HG03039 (cell line): Measurements from ENCODE around the gene AGBL1.

Experiments used
- ATAC-seq: cut with Tn5 transposase; IDR thresholded peaks from one replicate; pipeline ENCODE4 v1.9.1; 2021; ENCODE audit warnings: mild to moderate bottlenecking, moderate library complexity; ENCODE audit not compliant: unreplicated experiment

AGBL1 gene

DNA sequence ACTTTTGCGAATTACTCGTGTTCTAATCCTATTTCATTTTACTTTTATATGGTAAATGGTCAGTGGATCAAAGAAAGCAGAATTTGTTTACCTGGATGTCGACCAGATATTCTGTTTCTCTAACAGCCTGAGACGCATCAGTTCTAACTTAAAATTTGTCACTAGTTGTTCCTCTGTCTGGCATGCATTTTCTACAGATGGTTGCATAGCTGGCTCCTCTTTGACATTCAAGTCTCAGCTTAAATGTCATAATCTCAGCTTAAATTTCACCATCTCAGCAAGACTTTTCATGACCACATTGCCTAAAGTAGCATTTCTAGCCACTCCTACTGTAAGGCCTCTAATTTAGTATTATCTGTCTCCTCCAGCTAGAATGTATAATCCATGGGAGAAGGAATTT is 609.3 kb downstream of the AGBL1 start:
- no peak for ATAC-seq

DNA sequence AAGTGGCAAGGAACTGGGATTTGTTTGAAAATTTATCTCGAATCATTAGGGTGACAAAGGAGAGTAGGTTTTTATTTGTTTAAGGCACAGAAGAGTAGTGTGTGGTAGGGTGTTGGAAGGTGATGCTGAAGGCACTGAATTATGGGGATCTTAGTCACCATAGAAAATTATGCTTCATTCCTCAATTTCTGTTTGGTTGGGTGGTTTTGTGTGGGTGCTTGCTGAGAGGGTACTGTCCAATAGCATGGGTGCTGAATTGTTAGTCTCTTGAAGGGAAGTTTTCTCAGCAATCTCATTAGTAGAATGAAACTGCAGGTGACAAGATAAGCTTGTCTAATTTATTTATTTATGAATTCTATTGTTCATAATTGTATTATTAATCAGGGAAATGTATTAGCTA is 610.9 kb downstream of the AGBL1 start:
- no peak for ATAC-seq

DNA sequence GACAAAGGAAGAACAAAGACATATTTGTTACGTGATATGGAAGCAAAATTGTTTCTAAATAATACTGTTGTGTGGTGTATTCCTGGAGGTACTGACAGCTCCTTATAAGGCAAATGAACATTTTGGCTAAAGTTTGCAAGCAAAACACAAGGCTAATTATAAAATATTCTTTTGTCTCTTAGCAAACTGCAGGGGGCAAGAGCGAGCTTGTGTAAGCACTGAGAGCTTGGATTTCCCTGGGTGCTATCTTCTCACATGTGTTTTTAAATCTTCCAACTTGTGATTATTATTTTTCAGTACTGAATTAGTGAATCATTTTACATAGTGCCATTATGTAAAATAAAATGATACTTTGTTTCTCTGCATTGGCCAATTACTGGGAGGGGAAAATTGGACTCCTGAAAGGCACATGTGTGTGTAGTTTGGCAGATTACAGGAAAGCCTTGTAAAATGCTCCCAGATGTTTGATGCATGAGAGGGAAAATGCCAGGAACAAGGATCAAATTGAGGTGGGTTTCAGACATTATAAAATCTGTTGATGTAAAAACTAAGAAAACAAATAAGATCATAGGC is 611.5 kb downstream of the AGBL1 start:
- no peak for ATAC-seq

DNA sequence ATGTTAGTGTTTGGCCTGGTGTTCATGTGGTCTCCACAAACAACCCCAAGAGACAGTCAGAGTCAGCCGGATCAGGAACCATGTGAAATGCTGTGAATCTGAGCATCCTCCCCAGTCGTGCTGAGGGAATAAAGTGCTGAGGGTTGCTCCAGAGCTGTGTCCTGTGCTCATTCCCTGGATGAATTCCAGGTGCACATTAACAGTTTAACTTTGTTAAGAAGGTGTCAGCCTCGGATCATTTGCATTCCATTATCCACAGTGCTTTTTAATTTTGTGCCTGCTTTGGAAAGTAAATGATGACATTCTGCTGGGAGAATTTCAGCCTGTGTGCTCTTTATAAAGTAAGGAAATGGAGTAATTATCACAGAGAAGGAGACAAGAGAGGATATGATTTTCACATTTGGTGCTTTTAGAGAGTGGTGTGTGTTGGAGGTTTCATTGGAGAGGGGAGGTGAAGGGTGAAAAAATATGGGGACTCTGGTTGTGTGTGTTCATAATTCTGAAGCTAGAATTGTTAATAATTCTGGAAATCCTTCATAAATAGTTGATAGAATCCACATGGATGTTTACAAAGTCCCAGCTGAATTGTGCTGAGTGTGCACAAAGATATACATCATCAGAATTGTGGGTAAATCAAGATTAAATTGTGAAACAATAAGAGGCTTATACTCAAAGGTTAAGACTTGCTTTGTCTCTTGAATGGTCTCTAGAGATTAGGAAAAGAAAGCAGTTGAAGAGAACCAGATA is 621.4 kb downstream of the AGBL1 start:
- ATAC-seq: no peak

DNA sequence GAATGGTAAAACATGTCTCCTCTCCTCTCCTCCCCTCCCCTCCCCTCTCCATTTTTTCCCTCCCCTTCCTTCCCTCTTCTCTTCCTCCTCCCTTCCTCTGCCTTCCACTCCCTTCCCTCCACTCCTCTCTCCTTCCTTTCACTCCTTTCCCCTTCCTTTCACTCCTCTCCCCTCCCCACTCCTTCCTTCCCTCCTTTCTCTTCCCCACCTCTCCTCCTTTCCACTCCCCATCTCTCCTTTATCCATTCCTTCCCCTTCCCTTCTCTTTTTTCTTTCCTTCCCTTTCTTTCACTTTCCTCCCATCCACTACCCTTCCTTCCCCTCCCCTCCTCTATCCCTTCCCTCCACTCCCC is 621.9 kb downstream of the AGBL1 start:
- no peak for ATAC-seq

DNA sequence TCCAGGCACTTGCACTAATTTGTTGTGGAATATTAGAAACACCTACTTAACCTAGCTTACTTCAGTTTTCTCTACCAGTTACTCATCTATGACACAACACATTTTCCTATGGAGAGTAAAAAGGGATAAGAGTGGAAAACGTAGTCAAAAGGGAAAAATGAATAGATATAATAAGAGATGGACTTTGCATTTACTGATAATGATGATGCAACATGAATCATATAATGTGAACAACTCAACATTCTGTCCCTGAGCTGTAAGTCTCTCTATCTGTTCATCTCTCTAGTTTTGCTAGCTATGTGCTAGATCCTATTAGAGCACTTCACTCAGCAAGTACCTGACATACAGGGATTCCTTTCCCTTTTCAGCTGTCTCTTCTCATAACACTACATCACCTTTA is 627.1 kb downstream of the AGBL1 start:
- no peak for ATAC-seq

DNA sequence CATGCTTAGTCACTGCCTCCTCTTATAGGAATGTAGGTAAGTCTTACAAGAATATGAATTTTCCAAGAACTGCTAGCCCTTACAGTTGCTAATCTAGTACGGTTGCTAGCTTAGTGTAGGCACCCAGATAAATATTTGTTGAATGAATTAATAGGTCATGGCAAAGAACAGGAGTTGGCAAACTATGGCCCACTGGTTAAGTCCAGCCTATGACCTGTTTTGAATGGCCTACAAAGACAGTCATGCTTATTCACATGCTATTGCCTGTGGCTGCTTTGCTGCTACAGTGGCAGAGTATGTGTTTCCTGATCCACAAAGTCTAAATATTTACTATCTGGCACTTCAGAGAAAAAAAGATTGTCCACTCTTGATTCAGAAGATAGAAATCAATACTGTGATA is 631.8 kb downstream of the AGBL1 start:
- no peak for ATAC-seq

DNA sequence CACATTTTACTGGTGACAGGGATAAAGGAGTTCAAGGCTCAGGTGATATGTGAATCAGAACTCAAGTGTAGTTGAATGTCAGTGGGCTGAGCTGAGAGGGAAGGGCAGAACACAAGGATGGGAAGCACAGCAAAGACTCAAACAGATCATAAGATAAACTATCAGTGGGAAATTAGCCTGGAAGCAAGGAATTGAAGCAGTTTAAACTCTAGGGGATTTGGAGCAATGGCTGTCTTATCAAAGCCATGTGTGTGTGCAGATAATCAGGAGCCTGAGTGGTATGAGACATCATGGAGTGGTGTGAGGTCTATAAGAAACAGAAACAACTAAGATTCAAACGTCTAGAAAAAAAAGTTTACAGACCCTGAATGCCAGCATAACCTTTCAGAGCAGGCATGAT is 634.6 kb downstream of the AGBL1 start:
- ATAC-seq: no peak

DNA sequence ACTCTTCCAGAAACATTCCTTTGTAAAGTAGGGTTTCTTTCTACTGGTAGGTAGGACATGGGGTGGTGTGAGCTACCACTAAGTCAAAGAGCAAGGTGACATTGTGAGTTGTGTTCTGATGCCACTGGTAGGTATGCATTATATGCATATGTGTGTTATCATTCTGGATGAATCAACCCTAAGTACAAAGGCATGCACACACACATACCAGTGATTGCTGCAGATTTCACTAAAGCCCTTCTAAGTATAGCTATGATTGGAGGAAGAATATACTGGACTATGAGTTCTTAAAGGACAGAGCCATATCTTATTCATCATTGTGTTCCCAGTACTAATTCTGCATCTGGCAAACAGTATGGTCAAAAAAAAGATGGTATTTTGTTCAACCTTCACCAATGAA is 646.0 kb downstream of the AGBL1 start:
- no peak for ATAC-seq

DNA sequence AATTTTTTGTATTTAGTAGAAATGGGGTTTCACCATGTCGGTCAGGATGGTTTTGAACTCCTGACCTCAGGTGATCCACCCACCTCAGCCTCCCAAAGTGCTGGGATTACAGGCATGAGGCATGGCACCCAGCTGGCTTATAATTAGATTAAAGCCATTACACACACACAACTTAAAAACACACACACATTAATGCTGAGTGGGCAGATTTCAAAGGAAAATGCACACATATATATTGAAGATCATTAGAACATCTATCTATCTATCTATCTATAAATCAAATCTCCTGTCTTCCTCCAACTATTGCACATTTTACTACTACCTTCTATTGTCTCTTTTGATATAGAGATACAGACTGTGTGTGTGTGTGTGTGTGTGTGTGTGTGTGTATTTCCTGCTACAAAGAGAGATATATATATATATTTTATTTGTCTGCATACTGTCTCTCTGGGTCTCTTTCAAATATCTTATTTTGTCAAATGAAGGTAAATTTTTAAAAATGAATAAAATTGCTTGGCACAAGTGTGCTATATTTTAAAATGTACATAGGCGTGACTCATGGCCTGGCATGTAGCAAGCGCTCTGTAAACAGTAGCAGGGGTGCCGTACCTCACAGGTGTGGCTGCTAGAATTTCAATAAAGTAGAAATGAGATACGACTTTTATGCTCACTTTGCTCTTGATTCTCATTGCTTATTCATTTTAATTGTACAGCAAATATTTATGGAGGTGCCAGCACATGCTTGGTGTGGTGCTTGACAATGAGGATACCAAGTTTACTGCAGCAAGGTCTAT is 655.8 kb downstream of the AGBL1 start:
- no peak for ATAC-seq

DNA sequence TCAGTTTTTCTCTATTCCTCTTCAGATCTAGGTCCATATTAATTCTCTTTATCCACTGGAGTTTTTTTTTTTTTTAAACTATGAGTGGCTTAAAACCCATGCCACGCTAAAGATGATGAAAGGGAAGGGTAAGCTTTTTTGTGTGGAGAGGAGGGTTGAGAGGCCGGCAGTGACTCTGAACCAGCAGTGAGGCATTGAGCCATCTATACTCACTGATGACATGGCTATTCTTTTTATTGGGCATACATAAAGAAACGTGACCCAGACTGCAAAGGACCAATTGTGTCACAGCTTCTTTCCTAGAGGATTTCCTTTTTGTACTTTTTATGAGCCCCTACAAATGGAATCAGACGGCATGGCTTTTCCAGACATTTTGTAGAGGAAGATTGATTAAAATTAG is 662.2 kb downstream of the AGBL1 start:
- ATAC-seq: no peak

DNA sequence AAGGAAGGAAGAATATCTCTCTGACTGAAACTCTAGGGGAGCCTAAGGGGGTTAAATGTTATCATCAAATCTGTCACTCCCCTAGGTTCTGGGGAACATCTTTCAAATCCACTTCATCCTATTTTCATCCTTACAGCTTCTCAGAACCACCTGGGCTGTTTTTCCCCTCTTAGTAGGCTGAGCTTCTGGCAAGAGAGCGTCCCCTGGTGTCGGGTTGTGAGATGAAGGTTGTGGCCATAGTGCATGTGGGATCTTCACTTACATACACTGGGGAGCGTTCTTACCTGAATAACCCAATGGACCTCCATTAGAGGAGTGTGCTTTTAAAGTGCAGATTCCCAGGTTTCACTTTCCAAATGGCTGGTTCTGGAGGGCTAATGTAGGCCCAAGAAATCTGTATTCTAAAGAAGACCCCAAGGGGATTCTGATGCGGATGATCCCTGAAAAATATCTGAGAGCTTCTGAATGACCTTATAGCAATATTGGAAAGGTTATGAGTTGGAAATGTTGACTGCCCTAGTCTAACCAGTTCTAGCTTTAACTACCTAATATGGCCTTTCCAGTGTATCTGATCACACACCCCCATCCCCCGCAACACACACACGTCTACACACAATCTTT is 663.7 kb downstream of the AGBL1 start:
- ATAC-seq: no peak

DNA sequence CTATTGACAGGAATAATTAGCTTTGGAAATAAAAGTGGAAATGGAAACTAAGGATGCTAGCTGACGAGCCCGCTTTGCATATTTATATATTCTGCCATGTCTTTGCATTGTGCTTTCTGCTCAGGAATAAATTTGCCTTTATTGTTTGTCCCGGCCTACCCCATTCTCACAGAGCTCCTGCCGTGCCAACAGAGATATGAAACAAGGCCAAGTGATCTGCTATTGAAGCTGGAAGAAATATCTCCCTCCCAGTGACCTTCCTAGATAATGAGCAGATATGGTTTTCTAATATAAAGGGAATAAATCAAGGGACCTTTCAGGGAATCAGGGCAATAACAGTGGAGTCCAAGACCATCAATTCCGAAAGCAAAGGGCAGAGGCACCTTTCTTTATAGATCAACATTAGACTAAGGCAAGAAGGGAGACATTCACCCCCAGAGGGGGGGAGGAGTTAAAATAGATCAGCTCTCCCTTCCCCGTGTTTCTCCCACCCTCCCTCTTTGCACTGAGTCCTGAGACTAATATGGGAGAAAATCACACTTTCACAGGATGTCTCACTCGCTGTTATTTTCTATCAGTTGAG is 664.6 kb downstream of the AGBL1 start:
- no peak for ATAC-seq

DNA sequence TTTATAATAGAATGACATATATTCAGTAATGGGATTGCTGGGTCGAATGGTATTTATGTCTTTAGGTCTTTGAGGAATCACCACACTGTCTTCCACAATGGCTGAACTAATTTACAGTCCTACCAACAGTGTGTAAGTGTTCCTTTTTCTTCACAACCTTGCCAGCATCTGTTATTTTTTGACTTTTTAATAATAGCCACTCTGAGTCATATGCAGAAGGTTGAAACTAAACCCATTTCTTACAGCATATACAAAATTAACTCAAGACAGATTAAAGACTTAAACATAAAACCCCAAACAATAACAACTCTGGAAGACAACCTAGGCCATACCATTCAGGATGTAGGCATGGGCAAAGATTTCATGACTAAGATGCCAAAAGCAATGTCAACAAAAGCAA is 671.4 kb downstream of the AGBL1 start:
- ATAC-seq: no peak

DNA sequence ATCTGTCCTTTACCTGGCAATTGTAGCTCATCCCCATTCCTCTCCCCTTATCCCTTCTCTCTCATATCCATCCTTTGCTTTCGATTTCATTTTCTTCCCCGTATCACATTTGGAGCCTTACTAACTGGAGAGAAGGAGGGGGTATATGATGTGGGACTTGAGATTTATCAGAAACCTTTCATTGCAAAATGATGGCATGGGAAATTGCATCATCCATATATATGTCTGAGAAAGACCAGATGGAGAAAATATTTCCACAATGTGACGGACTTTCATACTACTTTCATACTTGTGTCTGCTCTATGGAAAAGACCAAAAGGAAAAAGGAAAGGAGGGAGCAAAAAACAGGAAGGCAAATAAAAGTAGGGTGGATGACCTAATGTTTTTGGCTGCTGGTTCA is 675.2 kb downstream of the AGBL1 start:
- no peak for ATAC-seq

DNA sequence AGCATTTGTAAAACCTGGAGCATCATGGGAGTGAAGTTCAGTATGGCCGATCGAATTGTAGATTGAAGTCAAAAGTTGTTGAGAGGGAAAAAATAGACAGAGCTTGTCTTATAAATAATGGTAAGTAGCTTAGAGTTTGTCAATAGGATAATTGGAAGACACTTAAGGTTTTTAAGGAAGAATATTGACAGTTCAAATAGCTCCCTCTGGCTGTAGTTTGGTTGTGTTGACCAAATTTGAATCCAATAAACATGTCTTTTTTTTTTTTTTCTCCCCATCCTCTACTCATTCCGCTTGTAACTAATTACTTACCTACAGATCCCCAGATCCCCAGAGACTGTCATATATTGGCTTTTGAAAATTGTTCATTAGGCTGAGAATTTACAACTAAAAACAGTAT is 677.0 kb downstream of the AGBL1 start:
- no peak for ATAC-seq

DNA sequence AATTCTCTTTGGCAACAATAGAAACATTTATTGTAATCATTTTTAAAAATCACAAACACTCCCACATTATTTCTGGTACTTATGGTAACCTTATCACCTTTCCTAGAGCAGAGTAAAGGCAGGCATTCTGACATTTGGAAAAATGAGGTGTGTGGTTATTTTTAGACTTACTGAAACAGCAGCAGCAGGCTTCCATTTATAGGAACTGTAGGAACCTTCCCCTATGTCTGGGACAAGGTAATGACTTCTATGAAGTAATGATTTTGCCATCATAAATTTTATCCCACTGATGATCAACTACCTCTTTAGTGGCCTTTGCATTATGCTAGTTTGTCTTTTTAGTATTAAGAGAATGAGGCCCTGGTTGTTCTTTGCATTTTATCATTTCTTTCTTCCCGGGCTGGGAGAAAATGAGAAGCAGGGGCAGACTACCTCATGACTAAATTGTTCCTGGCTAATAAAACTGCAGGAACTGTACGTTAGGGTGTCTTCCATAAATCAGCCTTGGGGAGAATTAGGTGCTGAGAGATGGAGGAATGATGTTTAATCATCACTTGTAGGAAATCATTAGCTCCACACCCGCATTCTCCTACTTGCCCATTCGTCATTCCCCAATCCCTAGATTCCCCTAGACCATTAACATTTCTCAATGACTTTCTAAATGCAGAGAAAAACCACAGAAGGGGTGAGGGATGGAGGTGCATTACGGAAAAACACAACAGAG is 680.3 kb downstream of the AGBL1 start:
- no peak for ATAC-seq

DNA sequence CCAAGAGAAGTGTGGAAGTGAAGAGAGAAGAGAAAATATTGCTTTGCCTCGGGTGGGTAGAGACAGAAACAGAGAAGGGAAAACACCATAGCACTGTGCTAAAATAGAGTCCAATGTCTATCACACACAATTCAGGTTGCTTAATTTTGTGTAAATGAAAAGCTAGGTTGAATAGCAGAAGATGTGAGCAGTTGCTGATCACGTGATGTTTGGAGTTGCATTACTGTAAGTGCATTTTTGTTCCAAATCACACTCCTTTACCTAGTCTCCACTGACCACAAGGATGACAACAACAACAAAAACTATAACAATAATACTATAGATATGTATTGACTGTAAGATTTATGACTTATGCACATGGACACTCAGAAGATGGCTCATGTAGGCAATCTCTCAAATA is 683.2 kb downstream of the AGBL1 start:
- ATAC-seq: no peak

DNA sequence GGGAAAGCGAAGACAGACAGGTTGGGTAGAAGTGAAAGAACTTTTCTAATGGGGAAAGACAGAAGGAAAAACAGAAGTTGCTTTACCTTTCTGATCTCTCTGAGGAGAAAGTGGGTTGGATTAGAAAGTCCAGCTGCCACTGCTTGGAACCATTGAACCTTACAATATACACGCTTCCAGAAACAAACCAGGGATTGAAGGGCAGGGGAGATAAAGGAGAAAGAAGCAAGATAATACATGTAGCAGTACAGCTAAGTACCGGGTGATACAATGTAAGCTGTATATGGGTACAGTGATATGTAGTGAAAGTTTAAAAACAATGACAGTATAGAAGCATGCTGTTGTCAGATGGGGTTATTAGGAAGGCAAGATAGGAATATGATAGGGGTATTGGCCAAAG is 684.4 kb downstream of the AGBL1 start:
- ATAC-seq: no peak

DNA sequence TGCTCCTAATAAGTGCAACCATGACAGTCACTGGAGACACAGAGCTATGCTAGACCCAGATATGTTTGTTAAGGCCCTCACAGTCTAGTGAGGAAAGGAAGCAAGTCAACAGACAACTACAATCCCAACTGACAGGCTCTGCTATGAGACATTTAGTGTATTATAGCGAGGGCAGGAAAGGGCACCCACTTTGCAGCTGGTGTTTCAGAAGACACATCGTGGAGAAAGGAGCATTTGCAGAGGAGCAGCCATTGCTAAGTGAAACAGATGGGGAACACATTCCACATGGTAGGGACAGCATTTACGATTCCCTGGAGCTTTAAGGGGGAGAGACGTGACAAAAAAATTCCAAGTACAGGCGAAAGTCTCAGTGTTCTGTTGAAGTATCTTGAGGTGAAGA is 685.6 kb downstream of the AGBL1 start:
- ATAC-seq: no peak
